Embryonic facial prominence (tissue), 1 donor: Measurements from ENCODE around the gene MYO10.

Source experiments
- DNase-seq: peaks from one replicate; pipeline ENCODE4 v3.0.0-alpha.2; 2016; ENCODE audit errors: extremely low spot score

The MYO10 gene

DNA sequence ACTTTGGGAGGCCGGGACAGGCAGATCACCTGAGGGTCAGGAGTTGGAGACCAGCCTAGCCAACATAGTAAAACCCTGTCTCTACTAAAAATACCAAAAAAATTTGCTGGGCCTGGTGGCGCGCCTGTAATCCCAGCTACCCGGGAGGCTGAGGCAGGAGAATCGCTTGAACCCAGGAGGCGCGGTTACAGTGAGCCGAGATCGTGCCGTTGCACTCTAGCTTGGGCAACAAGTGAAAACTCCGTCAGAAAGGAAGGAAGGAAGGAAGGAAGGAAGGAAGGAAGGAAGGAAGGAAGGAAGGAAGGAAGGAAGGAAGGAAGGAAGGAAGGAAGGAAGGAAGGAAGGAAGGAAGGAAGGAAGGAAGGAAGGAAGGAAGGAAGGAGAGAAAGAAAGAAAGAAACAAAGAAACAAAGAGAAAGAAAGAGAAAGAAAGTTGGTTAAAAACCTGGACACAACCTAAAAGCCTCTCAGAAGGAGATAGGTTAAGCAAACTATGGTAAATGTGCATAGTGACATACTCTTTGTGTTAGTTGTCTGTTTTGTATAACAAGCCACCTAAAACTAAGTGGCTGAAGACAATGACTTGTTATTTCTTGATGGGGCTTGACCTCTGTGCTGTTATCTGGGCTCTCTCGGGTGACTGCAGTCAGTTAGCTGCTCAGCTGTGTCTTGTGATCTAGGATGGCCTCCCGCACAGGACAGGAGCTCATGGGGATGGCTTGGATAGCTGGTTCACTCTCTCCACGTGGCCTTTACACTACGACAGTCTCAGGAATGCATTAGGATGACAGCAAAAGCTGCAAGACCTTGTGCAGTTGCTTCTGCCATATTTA lies 8.0 kb upstream of the MYO10 start:
- no peak for DNase-seq

- no peak for DNase-seq
Measured at GRCh38 chr5:16937503-16938161, 1.5 kb upstream of the MYO10 start.

- DNase-seq, result no peak
Measured at GRCh38 chr5:16936989-16937438, 926 bp upstream of the MYO10 start.

- no peak for DNase-seq
Measured at GRCh38 chr5:16935231-16936149, 598 bp downstream of the MYO10 start.

- no peak for DNase-seq
Measured at GRCh38 chr5:16934677-16935153, 1.4 kb downstream of the MYO10 start.

GRCh38 chr5:16934123-16934522 lies 2.0 kb downstream of the MYO10 start:
- peak; percentile 27 for DNase-seq

DNA sequence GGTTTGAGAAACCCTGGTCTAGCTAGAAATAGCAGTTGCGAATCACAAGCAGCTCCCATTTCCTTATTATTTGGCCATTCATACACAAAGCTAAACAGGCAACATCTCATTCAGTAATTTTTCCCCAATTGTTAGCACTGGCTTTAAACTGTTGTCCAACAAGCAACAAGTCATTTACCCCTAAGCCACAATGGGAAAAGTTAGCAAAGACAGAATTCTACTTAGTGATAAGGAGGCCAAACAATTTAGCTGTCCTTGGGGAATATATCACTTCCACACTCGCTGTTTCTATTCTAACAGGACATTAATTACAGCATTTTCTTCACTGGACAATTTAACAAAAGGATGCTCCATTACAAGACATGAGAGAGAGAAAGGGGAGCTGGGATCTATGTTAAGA lies 2.8 kb downstream of the MYO10 start:
- DNase-seq, result no peak

DNA sequence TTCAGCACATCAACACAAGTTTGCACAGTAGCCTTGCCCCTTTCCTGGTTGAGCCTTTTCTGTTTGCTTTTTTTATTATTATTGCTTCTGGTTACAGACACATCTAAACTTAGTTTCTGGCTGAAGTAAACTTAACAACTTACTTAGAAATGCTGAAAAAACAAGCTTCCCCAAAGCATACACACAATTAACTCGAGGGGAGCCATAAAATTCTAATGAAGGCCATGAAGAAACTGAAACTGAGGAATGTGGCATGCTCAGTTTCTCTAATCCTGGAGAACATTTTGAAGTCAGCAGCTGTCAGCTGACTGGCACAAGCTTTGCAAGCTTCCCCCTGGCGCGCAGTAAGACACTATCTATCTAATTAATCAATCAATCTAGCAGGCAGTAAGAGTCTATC lies 3.7 kb downstream of the MYO10 start:
- DNase-seq, result no peak

GRCh38 chr5:16931334-16932110 lies 4.6 kb downstream of the MYO10 start:
- DNase-seq, result no peak

- DNase-seq, result no peak
Measured at GRCh38 chr5:16930496-16930895, 5.6 kb downstream of the MYO10 start.

DNA sequence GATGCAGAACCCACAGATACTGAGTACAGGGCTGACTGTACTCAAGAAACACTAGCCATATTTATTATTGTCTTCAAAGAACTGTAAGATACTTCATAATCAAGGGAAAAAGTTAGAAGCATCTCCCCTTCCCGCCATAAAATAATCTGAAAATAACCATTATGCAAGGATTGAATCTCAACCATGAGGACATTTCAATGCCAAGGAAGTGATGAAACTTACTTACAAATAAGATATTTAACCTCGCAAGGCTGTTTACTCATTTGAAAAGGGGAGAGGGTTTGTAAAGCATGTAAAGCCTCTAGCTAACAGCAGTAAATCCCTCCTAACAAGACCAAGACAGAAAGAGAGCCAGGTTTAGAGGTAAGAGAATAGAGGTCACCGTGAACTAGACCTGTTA lies 6.3 kb downstream of the MYO10 start:
- DNase-seq, result no peak

DNA sequence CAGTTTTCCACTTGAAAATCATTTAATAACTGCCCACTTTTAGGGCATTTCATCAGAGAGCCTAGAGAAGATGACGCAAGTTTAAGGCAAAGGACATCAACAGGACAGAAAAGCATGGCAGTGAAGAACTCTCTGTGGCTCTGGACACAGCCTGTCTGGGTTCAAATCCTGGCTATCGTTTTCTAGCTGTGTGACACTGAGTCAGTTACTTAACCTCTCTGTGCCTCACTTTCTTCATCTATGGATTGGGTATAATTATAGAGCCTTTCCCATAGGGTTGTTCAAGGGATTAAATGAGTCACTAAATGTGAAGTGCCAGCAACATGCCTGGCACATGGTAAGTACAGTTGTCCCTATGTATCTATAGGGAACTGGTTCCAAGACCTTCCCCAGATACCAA lies 6.7 kb downstream of the MYO10 start:
- DNase-seq, result no peak

DNA sequence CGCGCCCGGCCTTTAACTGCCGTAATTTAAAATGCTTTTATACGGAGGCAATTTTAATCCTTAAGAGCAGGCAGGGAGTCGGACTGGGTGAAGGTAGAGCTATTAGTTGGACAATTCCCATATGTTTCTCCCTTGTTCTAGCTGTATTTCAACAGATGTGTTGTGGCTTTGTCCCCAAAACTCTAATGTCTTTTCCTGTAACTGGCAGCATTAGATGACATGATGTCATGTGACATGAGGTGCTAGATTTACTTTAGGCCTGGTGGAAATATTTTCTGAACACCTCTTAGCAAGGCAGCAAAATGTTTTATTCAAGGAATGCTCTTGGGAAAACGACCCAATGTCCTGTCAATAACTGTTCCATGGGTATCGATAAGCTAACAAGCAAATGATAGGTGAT lies 8.5 kb downstream of the MYO10 start:
- DNase-seq, result no peak

DNA sequence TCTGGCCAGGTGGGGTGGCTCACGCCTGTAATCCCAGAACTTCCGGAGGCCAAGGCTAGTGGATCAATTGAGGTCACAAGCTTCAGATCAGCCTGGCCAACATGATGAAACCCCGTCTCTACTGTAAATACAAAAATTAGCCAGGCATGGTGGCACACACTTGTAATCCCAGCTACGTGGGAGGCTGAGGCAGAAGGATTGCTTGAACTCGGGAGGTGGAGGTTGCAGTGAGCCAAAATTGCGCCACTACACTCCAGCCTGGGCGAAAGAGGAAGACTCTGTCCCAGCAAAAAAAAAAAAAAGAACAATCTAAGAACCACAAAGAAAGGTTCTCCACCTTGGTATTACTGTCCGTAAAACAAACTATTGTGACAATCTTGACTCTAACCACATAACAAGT lies 9.7 kb downstream of the MYO10 start:
- DNase-seq, result no peak

GRCh38 chr5:16924206-16924605 lies 11.9 kb downstream of the MYO10 start:
- DNase-seq, result no peak

- no peak for DNase-seq
Measured at GRCh38 chr5:16922430-16922829, 13.7 kb downstream of the MYO10 start.

GRCh38 chr5:16921211-16921610 lies 14.9 kb downstream of the MYO10 start:
- DNase-seq, result no peak

DNA sequence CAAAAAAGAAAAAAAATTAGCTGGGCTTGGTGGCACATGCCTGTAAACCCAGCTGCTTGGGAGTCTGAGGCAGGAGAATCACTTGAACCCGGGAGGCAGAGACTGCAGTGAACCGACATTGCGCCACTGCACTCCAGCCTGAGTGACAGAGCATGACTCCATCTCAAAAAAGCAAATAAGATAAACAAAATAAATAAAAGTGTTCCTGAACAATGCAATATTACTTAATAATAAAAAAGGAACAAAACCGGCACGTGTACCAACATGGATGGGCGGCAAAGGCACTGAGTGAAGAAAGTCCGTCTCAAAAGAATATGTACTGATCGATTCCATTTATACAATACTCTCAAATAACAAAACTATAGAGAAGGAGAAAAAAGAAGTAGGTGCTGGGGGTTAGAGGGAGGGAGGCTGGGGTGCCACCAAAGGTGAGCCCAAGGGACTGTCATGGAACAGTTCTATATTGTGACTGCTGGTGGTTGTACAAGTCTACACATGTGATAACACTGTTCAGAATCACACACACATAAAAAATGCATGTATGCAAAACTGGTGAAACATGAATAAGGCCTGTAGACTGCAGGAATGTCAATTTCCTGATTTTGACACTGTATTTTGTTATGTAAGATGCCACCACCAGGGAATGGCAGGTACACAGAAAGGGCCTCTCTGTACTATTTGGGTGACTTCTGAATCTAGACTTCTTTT lies 15.8 kb downstream of the MYO10 start:
- DNase-seq, result no peak

DNA sequence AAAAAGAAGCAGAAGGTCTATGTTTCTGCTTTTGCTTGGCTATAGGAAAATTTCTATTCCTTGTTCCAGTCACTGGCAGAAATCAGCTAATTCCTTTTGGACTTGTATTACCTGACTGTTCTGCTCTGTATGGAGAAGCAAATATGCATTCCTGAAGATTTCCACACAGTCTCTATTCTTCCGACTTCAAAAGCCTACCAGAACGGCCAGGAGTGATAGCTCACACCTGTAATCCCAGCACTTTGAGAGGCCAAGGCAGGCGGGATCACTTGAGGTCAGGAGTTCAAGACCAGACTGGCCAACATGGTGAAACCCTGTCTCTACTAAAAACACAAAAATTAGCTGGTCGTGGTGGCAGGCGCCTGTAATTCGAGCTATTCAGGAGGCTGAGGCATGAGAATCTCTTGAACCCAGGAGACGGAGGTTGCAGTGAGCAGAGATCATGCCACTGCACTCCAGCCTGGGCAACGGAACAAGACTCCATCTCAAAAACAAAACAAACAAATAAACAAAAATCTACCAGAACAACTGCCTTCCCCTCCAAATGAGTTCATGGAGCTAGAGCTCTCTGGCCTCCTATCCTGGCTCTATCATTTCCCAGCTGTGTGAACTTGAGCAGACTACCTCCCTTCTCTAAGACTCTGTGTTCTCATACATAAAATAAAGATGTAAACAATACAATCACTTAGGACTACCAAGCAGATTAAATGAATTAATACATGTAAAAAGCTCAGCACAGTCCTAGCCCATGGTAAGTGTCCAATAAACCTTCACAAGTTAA lies 17.0 kb downstream of the MYO10 start:
- no peak for DNase-seq

DNA sequence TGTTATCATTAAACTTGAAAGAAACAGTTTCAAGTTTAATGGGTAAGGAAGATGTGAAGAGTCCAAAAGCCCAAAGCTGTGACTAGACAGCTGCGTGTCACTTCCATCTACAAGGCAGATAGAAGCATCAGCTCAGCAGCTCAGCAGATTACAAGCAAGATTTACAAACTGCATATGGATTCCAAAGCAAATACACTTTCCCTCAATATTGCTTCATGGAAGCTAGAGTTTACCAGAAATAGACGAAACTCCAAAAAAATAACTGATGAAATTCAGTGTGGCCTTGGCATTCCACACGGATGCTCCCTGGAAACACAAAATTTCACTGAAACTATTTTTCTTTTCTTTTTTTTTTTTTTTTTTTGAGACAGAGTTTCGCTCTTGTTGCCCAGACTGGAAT lies 17.9 kb downstream of the MYO10 start:
- no peak for DNase-seq
